HL-60 (cell line): Measurements from ENCODE around the gene DNMT3A.

Source experiments
- CTCF ChIP-seq: IDR thresholded peaks from one replicate; pipeline ENCODE4 v1.5.1; 2011; ENCODE audit warnings: low read length, control low read depth, inconsistent platforms; ENCODE audit not compliant: insufficient read depth
- SPI1 ChIP-seq: IDR thresholded peaks from 2 replicates; pipeline ENCODE4 v1.6.1; 2012; ENCODE audit warnings: low read depth, mild to moderate bottlenecking, borderline replicate concordance

GRCh38 chr2:25339791-25340180 is 1.9 kb downstream of the DNMT3A start:
- TF ChIP-seq SPI1 (no peak), CTCF (no peak)
